ENCODE measurements around the gene RFC1. TPM values are rescaled to one million over a fixed set of nuclear protein-coding genes. Genes with fewer than 3 reads are reported as not detected.

The RFC1 gene
- total RNA-seq, 1 donor from 2014 or later = 123 TPM

- Histone ChIP-seq H3K27ac (no peak overlapping the region), H3K9me3 (ENCODE audit: low read depth) (no peaks in the 10 kb centered on the region), H3K9ac (no peak overlapping the region), H3F3A (ENCODE audit: low read depth) (no peaks in the 10 kb centered on the region), H2AFZ (replicated peaks) (no peak overlapping the region), H4K20me1 (ENCODE audit: low read depth) (no peaks in the 10 kb centered on the region), H3K4me3 (no peak overlapping the region), H3K79me2 (ENCODE audit: low read depth) (peaks cover 12% of the 10 kb centered on the region), H3K36me3 (peaks cover 19% of the 10 kb centered on the region), H3K4me1 (no peaks in the 10 kb centered on the region), H3K27me3 (no peaks in the 10 kb centered on the region), H3K4me2 (no peak overlapping the region)
- Mint-ChIP-seq H3K9me3 (no peaks in the 10 kb centered on the region), H3K27me3 (ENCODE audit: insufficient read depth, low read depth) (no peaks in the 10 kb centered on the region), H3K36me3 (peaks cover 20% of the 10 kb centered on the region), H3K4me3 (no peak overlapping the region), H3K27ac (no peak overlapping the region), H3K4me1 (no peaks in the 10 kb centered on the region)
- no peak for TF ChIP-seq EZH2 (IDR thresholded peaks at IDR 0.05)
- TF ChIP-seq, protein P1, sequence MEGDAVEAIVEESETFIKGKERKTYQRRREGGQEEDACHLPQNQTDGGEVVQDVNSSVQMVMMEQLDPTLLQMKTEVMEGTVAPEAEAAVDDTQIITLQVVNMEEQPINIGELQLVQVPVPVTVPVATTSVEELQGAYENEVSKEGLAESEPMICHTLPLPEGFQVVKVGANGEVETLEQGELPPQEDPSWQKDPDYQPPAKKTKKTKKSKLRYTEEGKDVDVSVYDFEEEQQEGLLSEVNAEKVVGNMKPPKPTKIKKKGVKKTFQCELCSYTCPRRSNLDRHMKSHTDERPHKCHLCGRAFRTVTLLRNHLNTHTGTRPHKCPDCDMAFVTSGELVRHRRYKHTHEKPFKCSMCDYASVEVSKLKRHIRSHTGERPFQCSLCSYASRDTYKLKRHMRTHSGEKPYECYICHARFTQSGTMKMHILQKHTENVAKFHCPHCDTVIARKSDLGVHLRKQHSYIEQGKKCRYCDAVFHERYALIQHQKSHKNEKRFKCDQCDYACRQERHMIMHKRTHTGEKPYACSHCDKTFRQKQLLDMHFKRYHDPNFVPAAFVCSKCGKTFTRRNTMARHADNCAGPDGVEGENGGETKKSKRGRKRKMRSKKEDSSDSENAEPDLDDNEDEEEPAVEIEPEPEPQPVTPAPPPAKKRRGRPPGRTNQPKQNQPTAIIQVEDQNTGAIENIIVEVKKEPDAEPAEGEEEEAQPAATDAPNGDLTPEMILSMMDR (IDR thresholded peaks at IDR 0.05) = no peak
- TF ChIP-seq EZH2phosphoT487 (IDR thresholded peaks at IDR 0.05) = no peak
- DNase-seq (ENCODE audit: low spot score) = no peak
Observed at GRCh38 chr4:39324897-39325613, 41.1 kb downstream of the RFC1 start.

GRCh38 chr4:39324446-39324845, 41.7 kb downstream of the RFC1 start:
- no peak overlapping the region for H3K4me2 ChIP-seq
- H3K4me1 Mint-ChIP-seq = no peaks in the 10 kb centered on the region
- no peaks in the 10 kb centered on the region for H3K9me3 ChIP-seq (ENCODE audit: low read depth)
- no peaks in the 10 kb centered on the region for H3K9me3 Mint-ChIP-seq
- peaks cover 11% of the 10 kb centered on the region for H3K79me2 ChIP-seq (ENCODE audit: low read depth)
- no peaks in the 10 kb centered on the region for H4K20me1 ChIP-seq (ENCODE audit: low read depth)
- H3K27me3 Mint-ChIP-seq (ENCODE audit: insufficient read depth, low read depth) = no peaks in the 10 kb centered on the region
- H3K27me3 ChIP-seq = no peaks in the 10 kb centered on the region
- TF ChIP-seq EZH2phosphoT487 (IDR thresholded peaks at IDR 0.05) (no peak), EZH2 (IDR thresholded peaks at IDR 0.05) (no peak)
- TF ChIP-seq, protein P1 (IDR thresholded peaks at IDR 0.05) = no peak
- no peak overlapping the region for H3K4me3 ChIP-seq
- H3F3A ChIP-seq (ENCODE audit: low read depth) = no peaks in the 10 kb centered on the region
- no peak overlapping the region for H2AFZ ChIP-seq (replicated peaks)
- H3K4me3 Mint-ChIP-seq = no peak overlapping the region
- H3K36me3 ChIP-seq = peaks cover 23% of the 10 kb centered on the region
- H3K9ac ChIP-seq = no peak overlapping the region
- no peak overlapping the region for H3K27ac ChIP-seq
- H3K36me3 Mint-ChIP-seq = peaks cover 23% of the 10 kb centered on the region
- no peak for DNase-seq (ENCODE audit: low spot score)
- no peak overlapping the region for H3K27ac Mint-ChIP-seq
- H3K4me1 ChIP-seq = no peaks in the 10 kb centered on the region

GRCh38 chr4:39323821-39324220, 42.3 kb downstream of the RFC1 start:
- H3K4me3 Mint-ChIP-seq = no peak overlapping the region
- H3K27me3 Mint-ChIP-seq (ENCODE audit: insufficient read depth, low read depth) = no peaks in the 10 kb centered on the region
- Histone ChIP-seq H3K4me1 (no peaks in the 10 kb centered on the region), H3K27ac (no peak overlapping the region), H3K4me3 (no peak overlapping the region), H3K9ac (no peak overlapping the region), H3K27me3 (no peaks in the 10 kb centered on the region), H4K20me1 (ENCODE audit: low read depth) (no peaks in the 10 kb centered on the region), H3K9me3 (ENCODE audit: low read depth) (no peaks in the 10 kb centered on the region), H3F3A (ENCODE audit: low read depth) (no peaks in the 10 kb centered on the region), H3K79me2 (ENCODE audit: low read depth) (peaks cover 8% of the 10 kb centered on the region), H3K4me2 (no peak overlapping the region), H3K36me3 (peaks cover 27% of the 10 kb centered on the region), H2AFZ (replicated peaks) (no peak overlapping the region)
- no peaks in the 10 kb centered on the region for H3K9me3 Mint-ChIP-seq
- H3K36me3 Mint-ChIP-seq = peaks cover 21% of the 10 kb centered on the region
- no peak for DNase-seq (ENCODE audit: low spot score)
- no peak for TF ChIP-seq EZH2phosphoT487 (IDR thresholded peaks at IDR 0.05)
- TF ChIP-seq, protein P1 (IDR thresholded peaks at IDR 0.05) = no peak
- TF ChIP-seq EZH2 (IDR thresholded peaks at IDR 0.05) = no peak
- H3K27ac Mint-ChIP-seq = no peak overlapping the region
- no peaks in the 10 kb centered on the region for H3K4me1 Mint-ChIP-seq
